HG03575 (cell line): ENCODE measurements around the gene TYW5.

Experiments
- ATAC-seq: cut with Tn5 transposase; IDR thresholded peaks from one replicate; pipeline ENCODE4 v1.9.1; 2021; ENCODE audit not compliant: unreplicated experiment, insufficient number of reproducible peaks, low FRiP score; ENCODE audit errors: extremely low read depth

Gene TYW5

GRCh38 chr2:199882667-199883066 lies 72.6 kb downstream of the TYW5 start:
- ATAC-seq = no peak
